KMS-11 (cell line): ENCODE results near the gene FOXP1.

ENCODE experiments used
- H2AFZ ChIP-seq: fragments of 200-600 bp; sonication (generic); 2 replicates; pipeline ENCODE4 v1.6.1; 2016; ENCODE audit warnings: antibody characterized with exemption, mixed run types, low read depth
- H3K27ac ChIP-seq: fragments of 200-600 bp; sonication (generic); 2 replicates; pipeline ENCODE4 v1.6.1; 2016; ENCODE audit warnings: mild to moderate bottlenecking, mixed run types
- H3K27me3 ChIP-seq: fragments of 200-600 bp; sonication (generic); 2 replicates; pipeline ENCODE4 v1.6.1; 2017; ENCODE audit warnings: mild to moderate bottlenecking, low read depth, mixed run types, moderate library complexity; ENCODE audit not compliant: insufficient read depth
- H3K36me3 ChIP-seq: fragments of 200-600 bp; sonication (generic); 2 replicates; pipeline ENCODE4 v1.6.1; 2017; ENCODE audit warnings: mild to moderate bottlenecking, mixed run types; ENCODE audit not compliant: insufficient read depth
- H3K4me1 ChIP-seq: fragments of 200-600 bp; sonication (generic); 2 replicates; pipeline ENCODE4 v1.6.1; 2016; ENCODE audit warnings: mild to moderate bottlenecking, low read depth, mixed run types; ENCODE audit not compliant: poor library complexity, severe bottlenecking
- H3K4me2 ChIP-seq: fragments of 200-600 bp; sonication (generic); 2 replicates; pipeline ENCODE4 v1.7.0; 2016; ENCODE audit warnings: mild to moderate bottlenecking, mixed run types
- H3K4me3 ChIP-seq: fragments of 200-600 bp; sonication (generic); IDR thresholded peaks from 2 replicates; pipeline ENCODE4 v1.6.1; 2017; ENCODE audit warnings: low read depth, low read length, mixed read lengths; ENCODE audit not compliant: insufficient read depth
- H3K79me2 ChIP-seq: fragments of 200-600 bp; sonication (generic); 2 replicates; pipeline ENCODE4 v1.6.1; 2016; ENCODE audit warnings: low read depth, mixed run types; ENCODE audit not compliant: insufficient read depth
- H3K9ac ChIP-seq: fragments of 200-600 bp; sonication (generic); 2 replicates; pipeline ENCODE4 v1.6.1; 2016; ENCODE audit warnings: mild to moderate bottlenecking, mixed run types
- H4K20me1 ChIP-seq: fragments of 200-600 bp; sonication (generic); 2 replicates; pipeline ENCODE4 v1.6.1; 2016; ENCODE audit warnings: mild to moderate bottlenecking, mixed run types; ENCODE audit not compliant: insufficient read depth
- TF ChIP-seq, protein P1 (sequence below): fragments of 200-600 bp; sonication (generic); conservative IDR thresholded peaks from 2 replicates; pipeline ENCODE4 v1.6.1; 2017; ENCODE audit warnings: low read depth, mild to moderate bottlenecking, antibody characterized with exemption, low read length, moderate library complexity, mixed read lengths

The FOXP1 gene

DNA sequence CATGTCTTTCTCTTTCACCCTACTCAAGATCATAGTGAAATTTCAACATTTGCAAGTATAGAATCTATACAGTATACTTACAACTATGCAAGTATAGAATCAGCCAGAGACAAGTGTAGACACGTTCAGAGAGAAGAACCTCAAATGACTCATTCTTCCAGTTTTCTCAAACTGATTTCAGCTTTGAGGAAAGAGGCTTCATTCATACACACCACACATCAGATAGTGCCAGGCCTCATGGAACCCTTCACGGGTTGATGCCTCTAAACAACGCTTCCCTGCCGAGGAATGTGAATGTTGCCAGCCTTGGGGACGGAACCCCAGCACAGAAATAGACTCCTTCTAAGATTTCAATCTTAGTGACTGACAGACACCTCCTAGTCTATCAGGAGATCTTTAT lies 135.7 kb downstream of the FOXP1 start:
- H3K4me3 ChIP-seq = no peak overlapping the region
- H3K79me2 ChIP-seq = no peaks in the 10 kb centered on the region
- H3K9ac ChIP-seq = no peak overlapping the region
- no peaks in the 10 kb centered on the region for H3K36me3 ChIP-seq
- H3K27ac ChIP-seq = no peak overlapping the region
- no peak overlapping the region for H3K4me2 ChIP-seq
- H3K27me3 ChIP-seq = no peaks in the 10 kb centered on the region
- H4K20me1 ChIP-seq = no peaks in the 10 kb centered on the region
- H2AFZ ChIP-seq = no peak overlapping the region
- H3K4me1 ChIP-seq = peaks cover 12% of the 10 kb centered on the region
- TF ChIP-seq, protein P1, sequence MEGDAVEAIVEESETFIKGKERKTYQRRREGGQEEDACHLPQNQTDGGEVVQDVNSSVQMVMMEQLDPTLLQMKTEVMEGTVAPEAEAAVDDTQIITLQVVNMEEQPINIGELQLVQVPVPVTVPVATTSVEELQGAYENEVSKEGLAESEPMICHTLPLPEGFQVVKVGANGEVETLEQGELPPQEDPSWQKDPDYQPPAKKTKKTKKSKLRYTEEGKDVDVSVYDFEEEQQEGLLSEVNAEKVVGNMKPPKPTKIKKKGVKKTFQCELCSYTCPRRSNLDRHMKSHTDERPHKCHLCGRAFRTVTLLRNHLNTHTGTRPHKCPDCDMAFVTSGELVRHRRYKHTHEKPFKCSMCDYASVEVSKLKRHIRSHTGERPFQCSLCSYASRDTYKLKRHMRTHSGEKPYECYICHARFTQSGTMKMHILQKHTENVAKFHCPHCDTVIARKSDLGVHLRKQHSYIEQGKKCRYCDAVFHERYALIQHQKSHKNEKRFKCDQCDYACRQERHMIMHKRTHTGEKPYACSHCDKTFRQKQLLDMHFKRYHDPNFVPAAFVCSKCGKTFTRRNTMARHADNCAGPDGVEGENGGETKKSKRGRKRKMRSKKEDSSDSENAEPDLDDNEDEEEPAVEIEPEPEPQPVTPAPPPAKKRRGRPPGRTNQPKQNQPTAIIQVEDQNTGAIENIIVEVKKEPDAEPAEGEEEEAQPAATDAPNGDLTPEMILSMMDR = no peak

DNA sequence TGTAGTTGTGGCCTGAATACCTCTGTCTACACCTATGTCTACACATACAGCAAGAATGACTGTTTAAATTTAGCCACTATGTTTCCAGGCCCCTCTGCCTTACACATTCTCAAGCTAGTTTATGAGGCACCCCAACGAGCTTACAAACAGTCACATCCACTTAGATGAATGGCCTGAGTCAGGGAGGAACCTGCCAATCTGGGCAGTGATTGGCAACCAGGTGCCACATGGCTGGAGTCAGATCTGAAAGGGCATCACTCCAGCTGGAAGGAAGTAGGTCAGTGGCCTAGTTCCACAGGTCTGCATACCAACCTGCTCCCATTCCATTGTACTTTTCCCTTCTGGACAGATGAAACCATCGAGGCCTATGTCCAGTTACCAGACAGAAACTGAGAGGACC lies 136.3 kb downstream of the FOXP1 start:
- H3K9ac ChIP-seq = no peak overlapping the region
- H3K4me3 ChIP-seq = no peak overlapping the region
- no peaks in the 10 kb centered on the region for H3K27me3 ChIP-seq
- H3K4me1 ChIP-seq = peaks cover 12% of the 10 kb centered on the region
- TF ChIP-seq, protein P1 = no peak
- H3K36me3 ChIP-seq = no peaks in the 10 kb centered on the region
- H4K20me1 ChIP-seq = no peaks in the 10 kb centered on the region
- H3K79me2 ChIP-seq = no peaks in the 10 kb centered on the region
- H3K27ac ChIP-seq = no peak overlapping the region
- H2AFZ ChIP-seq = no peak overlapping the region
- H3K4me2 ChIP-seq = no peak overlapping the region

DNA sequence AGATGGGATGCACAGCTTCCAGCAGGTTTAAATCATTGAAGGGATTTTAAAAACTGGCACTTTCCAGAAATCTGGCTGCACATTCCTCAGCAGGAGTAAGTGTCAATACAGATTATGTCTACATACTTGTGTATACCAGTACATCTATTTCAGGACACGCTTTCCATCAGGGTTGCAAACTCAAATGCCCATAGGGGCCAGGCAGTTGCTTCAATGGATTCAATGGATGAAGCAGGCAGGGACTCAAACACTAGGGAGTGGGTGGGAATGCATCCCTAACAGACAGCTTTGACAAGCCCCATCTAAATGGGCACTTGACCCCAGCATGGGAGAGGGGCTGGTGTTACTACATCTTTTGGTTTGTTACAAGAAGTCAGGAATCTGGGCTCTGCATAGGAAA lies 136.8 kb downstream of the FOXP1 start:
- no peaks in the 10 kb centered on the region for H3K27me3 ChIP-seq
- H3K4me3 ChIP-seq = no peak overlapping the region
- no peak overlapping the region for H3K27ac ChIP-seq
- H3K79me2 ChIP-seq = no peaks in the 10 kb centered on the region
- H4K20me1 ChIP-seq = no peaks in the 10 kb centered on the region
- TF ChIP-seq, protein P1 = no peak
- no peaks in the 10 kb centered on the region for H3K36me3 ChIP-seq
- no peak overlapping the region for H3K9ac ChIP-seq
- H3K4me2 ChIP-seq = no peak overlapping the region
- no peak overlapping the region for H2AFZ ChIP-seq
- peaks cover 12% of the 10 kb centered on the region for H3K4me1 ChIP-seq

DNA sequence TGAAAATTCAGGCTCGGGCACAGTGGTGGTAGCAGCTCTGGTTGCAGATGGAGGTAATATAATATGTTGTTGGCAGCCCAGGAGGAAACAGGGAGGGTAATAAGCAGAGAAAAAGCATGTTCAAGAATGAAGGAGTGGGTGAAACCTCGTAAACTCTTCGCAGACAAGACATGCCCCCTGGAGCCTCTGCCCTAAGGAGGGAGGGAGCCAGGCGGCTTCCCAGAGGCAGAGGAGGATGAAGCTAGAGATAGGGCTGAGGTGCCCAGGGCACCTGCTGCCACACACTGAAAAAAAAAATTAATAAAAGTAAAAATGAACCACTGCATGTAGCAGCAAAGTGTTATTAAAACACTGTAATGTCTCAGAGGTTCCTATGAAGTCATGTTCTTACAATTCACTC lies 137.3 kb downstream of the FOXP1 start:
- Histone ChIP-seq H3K27me3 (no peaks in the 10 kb centered on the region), H3K27ac (no peak overlapping the region), H3K9ac (no peak overlapping the region), H3K36me3 (no peaks in the 10 kb centered on the region), H3K79me2 (no peaks in the 10 kb centered on the region), H3K4me1 (peaks cover 12% of the 10 kb centered on the region), H2AFZ (no peak overlapping the region), H3K4me2 (no peak overlapping the region), H3K4me3 (no peak overlapping the region), H4K20me1 (no peaks in the 10 kb centered on the region)
- TF ChIP-seq, protein P1 = no peak
